Activated T-cell treated with anti-CD3 and anti-CD28 coated beads for 1 hour (primary cell): Measurements from ENCODE around the gene TBX4.

ENCODE experiments used
- DNase-seq: peaks from one replicate; pipeline ENCODE4 v3.0.0-alpha.2; 2020; ENCODE audit warnings: low read depth

Gene TBX4

DNA sequence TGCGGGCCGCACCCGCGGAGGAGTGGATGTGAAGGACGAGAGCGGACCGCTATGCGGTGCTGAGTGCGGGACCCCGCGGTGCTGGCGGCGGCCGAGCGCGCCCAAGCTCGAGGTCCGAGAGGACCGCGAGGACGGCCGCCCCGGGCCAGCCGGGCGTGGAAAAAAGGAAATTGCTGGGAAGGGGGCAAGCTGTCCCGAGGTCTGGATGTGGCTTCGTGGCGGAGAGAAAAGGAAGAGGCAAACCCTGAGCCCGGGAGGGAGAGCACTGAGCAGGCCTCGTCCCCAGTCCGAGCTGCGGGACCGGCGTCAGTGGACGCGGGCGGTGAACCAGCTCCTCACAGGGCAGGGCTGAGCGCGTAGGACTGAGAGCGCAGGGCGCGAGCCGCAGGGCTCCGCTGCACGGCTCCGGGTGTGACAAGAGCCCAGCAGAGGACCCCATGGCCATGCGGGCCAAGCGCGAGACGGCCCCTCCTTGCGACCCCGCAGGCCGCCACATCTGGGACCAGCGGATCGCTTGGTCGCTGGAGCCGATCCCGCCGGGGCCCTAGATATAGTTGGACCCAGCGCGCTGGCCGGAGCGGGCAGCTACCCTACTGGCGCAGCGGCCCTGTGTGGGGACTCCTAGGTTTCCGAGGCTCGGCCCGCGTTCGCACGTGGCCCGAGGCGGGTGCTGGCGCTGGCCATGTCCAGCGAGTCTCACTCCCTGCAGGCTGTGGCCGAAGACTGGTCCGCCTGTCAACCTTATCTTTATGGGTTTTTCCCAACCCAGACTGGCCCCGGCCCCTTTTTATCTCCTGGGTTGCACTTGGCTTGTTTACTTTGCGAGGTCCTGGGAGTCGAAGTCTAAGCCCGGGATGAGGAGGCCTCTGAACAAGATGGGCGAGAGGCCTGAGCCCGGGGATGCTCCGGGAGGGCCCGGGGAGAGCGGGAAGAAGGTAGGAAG lies 2.4 kb downstream of the TBX4 start:
- DNase-seq, result no peak

DNA sequence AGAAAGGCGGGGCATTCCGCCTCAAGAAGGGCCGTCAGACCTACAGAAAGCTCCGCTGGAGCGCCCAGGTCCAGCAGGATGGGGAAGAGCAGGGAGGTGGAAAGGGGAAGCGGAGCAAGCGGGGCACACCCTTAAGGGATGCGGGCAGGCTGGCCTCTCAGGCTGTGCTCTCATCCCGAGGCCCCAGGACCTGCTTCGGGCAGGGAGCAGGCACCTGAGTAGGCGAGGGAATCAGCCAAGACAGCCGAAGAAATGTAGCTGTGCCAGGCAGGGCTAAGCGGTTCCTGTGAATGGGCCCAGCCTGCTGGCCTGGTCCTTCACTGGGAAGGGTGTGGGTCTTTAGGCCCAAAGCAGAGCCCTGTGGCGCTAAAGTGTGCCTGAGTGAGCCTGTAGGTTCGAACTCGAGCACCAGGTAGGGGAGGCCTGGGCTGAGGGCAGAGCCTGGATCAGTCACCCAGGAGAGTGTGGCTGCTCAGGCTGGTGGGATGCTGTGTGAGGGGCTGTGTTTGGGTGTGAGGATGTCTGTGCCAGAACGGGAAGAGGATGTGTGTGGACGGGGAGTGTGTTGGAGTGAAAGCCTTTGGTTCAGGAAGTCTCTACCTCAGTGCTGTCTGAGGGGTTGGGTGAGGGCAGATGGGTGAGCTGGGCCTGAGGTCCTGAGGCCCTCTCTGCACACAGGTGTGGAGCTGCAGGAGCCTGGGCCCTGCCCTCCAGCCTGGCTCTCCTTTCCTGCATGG lies 3.3 kb downstream of the TBX4 start:
- no peak for DNase-seq

DNA sequence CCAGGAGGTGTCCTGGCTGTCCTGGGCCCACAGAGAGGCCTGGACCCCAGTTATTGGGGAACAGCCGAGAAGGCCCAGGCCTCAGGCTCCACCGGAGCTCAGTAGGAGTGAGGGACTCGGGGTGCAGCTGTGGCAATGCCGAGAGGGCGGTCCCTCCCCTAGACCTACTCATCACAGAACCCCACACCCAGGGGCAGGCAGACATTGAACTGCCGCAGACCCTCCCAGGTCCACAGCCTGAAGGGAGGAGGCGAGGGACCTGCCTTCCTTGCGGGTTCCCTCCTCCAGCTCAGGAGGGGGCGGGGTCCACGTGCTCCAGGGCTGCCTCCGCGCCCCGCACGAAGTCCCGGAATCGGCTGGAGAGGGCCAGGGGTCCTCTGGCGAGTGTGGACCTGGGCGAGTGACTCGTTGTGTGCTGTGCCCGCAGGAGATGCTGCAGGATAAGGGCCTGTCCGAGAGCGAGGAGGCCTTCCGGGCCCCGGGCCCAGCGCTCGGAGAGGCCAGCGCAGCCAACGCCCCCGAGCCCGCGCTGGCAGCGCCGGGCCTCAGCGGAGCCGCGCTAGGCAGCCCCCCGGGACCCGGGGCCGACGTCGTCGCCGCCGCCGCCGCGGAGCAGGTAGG lies 3.9 kb downstream of the TBX4 start:
- DNase-seq, result no peak

DNA sequence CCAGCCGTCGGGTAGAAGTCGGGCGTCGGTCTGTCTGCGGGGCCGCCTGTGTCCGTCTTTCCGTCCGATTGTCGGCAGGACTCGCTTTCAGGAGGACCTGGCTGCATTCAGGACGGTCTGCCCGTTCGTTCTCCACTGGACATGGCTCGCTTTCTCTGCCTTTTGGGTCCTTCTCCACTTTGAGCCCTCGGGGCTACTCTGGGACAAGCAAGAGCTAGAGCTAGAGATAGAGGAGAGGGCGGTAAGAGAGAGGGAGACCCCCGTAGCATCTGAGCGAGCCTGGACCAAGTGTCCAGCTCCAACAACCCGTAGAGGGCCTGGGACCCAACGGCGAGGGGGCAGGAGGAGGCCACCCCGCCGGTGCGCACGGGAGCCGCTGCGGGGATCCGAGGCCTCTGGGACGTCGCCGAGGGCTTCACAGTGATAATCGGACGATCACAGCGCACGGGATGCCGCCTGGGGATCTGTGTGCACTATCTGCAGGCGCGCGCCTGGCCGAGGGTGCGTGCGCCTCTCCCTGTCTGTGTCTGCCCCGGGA lies 4.5 kb downstream of the TBX4 start:
- no peak for DNase-seq

DNA sequence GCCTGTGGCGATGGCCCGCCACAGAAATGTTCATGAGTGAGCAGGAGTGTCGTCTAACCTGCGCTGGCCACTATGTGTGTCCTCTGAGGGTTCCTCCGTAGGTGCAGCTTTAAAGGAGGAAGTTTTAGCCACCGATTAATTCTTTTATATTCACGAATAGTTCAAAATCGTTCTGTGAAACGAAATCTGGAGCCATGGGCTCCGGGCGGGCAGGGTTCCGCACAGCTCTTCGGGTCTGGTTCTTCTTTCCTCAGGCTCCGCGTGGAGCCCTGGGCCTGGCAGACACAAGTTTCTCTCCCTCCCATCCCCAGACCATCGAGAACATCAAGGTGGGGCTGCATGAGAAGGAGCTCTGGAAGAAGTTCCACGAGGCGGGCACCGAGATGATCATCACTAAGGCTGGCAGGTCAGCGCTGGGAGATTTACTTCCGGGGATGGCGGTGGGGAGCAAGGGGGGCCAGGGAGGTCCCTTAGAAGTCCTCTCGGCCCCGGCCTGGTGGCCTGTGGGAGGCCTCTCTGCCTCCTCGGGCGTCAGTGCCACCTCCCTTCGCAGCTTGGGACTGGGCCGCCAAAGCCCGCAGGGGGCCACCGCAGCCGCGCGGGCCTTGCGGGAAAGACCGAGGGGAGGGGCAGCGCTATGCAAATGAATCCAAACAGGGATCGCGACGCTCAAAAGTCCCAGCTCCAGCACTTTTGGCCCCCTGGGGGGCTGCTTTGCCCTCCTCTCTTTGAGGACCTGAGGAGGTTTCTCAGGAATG lies 5.2 kb downstream of the TBX4 start:
- DNase-seq, result no peak

DNA sequence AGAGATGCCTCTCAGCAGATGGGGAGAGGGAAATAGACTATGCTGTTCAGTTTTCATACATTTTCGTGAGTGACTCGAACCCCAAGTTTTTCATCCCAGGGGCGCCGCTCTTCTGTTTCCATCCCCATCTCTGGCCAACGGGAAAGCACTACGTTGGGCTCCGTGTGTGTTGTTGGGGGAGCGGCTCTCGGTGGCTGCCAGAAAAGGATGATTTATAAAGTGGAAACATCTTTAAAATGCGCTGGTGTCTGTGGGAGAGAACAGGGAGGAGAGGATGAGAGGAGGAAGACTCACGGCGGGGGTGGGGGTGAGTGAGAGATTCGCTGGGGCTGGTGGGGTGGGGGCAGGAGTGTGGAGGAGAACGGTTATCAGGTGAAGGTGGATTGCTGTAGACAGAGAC lies 5.8 kb downstream of the TBX4 start:
- DNase-seq, result no peak

DNA sequence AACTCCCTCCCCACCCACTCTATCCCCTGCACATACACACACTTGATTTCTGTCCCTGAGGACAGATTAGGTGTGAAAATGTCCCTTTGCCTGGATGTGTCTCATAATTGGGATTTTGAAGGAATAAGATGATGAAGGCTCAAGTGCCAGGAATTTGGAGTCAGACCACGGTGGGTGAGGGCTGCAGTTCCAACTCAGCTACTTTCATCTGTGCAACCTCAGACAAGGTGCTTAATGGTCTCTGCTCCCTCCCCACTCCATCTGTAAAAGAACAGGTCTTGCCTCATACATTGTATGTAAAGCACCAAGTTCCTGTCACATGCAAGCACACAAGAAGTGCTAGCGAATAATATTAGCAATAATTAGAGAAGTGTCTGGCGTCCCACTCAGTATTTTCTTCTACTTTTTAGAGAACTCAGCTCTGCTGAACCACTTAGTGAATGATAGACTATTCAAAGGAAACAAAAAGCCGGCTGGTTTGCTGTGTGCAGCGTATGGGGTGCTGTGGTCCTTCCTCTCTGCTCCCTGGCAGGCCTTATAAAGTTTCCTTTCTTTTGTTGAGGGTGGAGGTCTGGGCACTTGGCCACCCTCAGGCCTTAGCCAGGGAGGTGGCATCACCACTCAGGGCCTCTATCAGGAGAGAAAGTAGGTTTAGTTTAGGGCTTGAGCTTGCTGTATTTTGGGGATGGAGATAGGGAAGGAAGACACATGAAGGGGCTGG lies 6.4 kb downstream of the TBX4 start:
- no peak for DNase-seq

DNA sequence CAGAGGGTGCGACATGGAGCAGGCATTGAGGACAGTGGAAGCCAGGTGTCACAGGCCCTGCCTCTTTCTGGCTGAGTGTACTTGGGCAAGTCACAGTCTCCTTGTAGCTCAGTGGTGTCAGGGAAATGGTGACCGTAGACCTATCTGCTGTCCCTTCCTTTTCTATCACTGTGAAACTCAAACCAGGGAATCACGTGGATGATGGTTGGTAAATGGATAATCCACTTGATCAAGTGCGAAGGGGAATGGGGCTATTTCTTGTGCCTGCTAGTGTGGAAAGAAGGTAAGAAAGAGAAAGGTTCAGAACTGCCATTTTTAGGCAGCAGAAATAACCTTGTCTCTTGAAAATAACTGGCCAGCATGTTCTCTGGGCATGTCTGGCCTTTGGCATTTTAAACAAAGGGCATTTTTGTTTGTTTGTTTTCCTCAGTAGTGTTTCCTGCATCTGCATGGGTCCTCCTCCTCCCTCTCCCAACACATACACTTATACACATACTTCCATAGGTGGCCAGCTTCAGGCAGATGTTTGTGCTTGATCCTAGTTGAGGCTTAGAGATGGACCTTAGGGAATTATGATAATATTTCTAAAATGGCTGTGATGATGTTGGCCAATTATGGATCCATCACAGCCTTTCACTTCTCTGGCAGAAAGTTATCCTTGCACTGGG lies 7.1 kb downstream of the TBX4 start:
- DNase-seq, result no peak

DNA sequence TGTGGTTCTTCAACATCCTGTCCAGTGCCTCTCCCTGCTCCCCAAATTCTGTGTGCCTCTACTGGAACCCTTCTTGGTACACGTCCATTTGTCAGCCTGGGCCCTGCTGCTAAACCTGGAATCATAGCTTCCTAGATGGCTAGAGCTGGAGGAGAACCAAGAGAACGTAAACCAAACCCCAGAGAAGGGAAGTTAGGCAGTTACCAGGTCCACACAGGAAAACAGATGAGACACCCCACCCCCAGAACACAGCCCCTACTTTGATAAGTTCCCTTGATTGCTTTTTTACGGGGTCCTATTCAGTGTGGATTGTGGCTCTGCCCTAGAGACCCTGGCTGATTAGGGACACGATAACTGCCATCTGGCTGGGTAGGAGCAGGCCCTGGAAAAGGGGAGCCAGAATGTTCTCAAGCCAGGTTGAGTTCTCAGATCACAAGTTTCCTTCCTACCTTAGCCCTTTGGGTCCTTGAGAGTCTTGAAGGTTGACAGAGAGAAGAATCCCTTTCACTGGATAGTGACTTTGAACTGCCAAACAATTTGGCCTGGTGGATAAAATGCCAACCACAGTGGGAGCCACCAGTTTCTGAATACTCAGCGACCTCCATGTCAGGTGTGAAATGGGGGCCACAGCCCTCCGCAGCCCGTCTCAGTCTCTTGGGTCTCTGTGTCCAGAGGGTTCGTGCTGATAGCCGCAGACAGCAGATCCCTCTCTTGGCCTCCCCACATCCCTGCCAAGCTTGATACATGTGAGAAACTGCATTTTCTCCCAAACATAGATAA lies 7.9 kb downstream of the TBX4 start:
- no peak for DNase-seq

DNA sequence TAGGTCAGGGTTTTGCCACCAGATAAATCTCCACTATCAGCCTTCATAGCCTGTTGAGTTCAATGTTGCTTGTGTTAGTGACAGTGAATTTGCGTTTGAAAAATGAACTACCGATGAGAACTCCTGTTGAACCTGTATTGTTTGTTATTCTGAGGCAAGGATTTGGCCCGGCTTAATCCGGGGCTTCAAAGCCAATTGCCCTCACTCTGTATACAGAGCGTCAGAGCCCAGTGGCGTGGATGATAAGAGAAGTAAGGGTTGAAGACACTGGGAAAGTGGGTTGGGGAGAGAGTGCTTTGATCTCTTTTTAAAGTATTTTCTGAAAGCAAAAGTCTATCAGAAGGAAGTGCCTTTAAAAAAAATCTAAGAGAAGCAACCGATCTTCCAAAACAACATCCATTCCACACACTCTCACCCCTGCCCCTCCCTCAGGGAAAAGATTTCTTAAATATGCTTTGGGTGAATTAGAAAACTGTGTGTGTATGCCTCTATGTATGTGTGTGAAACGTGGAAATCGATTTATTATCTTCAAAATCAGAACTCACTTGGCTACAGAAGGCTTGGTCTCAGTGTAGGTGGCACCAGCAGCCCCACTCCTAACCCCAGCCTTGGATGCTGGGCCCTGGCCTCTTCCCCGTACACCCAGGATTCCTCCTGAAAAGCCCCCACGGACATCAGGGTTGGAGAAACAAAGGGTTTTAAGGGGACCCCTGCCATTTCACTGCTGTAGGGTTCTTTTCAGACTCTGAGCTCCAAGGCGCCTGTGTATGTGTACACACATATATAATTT lies 8.8 kb downstream of the TBX4 start:
- DNase-seq, result no peak

DNA sequence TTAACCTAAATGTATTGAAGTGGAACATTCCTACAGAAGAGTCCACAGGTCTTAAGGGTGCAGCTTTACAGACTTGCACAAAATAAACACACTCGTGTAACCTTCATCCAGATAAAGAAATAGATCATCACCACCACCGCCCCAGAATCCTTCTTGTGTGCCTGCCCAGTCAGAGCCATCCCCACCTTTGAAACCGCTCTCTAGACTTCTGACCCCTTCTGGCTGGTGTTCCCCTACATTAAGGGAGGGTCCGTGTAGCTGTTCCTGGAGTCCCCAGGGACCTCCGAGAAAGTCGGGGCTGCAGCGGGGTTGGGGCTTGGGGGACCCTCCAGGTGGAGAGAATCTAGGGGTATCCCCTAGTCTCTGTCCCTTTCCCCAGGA lies 9.4 kb downstream of the TBX4 start:
- no peak for DNase-seq

DNA sequence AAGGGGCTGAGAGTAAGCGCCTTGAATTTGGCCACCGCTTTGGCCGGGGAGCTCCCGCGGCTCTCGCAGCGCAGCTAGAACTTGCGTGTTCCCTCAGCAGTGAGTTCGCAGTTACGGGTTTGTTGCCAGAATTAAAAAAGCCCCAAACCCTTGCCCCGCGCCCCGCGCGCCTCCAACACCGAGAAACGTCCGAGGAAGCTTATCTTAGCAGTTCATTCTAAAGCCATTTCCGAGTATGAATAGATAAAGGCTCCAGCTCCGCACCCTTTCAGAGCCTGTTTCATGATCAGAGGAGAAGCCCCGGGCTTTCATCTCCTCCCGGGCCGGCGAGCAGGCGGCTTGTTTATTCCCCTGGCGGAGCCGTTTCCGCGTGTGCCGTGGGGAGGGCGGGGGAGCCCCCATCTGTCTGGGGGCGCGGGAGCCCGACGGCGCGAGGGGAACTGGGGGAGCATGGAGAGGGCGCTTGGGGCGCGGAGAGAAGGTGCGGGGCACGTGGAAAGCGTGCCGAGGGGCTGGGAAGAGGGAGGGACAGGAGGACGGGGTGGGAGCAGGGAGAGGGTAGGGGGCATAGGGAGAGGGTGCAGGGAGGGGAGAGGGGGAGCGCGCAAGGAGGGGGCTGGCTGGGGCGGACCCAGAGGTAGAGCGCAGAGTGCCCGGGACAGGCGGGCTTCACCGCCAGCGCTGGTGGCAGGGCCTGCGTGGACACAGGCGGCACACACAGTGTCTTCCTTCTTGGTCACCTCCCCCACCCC lies 9.9 kb downstream of the TBX4 start:
- no peak for DNase-seq

DNA sequence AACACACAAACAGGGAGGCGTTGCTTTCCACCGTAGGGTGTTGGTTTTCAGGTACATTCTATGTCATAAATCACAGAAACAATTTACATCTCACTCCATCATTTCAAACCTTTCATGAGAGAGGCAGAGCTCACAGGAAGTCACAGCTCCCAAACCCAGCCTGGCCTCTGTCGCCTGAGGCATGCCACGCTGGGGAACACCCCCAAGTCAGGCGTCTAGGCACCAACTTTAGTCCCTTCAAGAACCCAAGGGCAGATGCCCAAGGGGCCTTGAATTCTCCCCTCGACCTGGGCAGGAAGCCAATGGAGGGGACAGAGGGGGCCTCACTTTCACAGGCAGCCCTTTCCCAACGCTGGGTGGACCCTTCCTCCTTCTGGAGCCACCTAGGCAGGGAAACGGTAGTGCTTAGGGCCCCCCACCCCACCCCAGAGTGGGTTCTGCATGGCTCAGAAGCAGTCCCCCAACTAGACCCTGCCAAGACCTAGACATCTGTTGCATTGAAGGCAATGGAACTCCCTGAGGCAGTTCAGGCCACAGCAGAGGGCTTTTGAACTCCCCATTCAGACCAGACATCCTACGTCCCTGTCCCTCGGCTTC lies 10.6 kb downstream of the TBX4 start:
- DNase-seq, result no peak

DNA sequence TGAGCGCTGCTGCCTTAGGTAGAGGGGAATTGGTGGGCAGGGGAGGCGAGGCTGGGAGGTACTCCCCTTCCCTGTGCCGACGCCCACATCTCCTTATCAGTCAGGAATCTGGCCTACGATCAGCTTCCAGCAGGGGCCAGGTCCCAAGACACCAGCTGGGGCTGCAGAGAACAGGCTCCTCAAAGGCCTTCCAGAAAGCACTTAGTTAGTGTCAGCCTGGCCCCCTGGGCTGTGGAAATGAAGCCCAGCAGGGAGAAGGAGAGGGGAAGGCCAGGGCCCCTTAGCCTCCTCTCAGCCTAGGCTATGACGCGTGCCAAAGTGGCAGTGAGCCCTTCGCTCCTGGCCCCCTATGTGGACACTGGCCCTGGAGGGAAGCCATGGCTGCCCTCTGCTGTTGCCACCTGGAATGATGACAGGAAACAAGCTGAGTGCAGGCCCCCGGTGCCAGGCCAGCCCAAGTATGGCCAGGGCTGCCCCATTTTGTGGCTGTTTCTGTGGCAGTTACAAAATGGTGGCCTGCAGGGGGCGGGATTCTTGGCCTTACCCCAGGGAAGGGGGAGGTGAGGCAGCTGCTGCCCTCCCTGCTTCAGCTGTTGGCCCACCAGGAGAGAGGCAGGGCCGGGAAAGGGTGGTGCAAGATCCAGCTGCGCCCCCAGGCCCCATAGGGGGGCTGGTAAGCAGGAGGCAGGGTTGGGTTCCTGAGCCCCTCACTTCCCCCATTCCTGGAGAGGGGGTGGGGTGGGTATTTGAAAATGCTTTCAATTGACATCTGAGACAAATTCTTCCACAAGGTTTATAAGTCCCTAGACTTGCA lies 11.3 kb downstream of the TBX4 start:
- no peak for DNase-seq

DNA sequence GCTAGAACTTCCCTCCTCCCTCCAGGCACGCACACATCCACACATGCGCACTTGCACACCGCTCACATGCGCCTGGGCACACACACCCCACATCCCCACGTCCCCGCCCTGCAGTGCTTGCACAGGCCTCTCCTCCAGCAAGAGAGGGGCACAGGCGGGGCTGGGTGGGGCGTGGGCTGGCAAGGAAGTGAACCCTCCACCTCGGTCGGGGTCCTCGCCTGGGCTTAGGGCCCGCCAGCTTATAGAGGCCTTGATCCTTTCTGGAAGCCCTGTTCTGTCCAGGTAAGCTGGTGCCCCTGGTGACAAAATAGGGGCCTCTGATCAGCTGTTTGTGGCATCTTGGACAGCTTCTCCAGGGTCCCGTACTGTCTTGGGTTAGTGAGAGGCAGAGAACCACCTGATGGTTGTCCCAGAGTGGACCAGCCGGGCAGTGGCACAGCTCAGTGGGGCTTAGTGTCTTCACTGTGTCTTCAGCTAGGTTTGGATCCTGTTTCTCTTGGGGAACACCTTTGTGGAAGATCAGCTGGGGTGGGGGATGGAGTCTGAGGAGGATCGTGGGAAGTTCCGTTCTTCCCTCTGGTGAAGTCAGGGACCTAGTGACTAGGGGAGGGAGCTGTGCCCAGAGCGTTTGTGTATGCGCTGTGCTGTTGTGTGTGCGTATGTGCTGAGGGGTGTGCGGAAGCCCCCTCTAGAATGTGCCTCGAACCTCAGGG lies 12.1 kb downstream of the TBX4 start:
- no peak for DNase-seq

DNA sequence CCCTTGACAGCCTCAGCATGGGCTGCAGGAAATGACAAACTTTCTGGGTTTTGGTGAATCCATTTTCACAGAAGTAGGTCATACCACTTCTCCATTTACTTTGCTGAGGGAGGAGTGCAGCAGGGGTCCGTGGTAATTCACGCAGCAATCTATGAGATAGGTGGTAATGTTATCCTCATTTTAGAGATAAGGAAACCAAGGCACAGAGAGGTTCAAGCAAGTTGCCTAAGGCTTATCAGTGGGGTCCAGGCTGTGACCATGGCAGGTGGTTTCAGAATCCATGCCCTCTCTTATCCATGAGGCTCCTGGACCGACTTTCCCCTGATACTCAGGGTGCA lies 12.6 kb downstream of the TBX4 start:
- DNase-seq, result no peak
